Retinal pigment epithelial cell (primary cell): ENCODE results near the gene C11orf52.

Experiments
- DNase-seq: peaks from one replicate; pipeline ENCODE4 v3.0.0-alpha.2; 2010; ENCODE audit warnings: low read depth
- H3K4me3 ChIP-seq: 2 replicates; pipeline ENCODE4 v1.5.1; 2011; ENCODE audit warnings: mild to moderate bottlenecking, low read length, control low read depth, moderate library complexity
- CTCF ChIP-seq: conservative IDR thresholded peaks from 2 replicates; pipeline ENCODE4 v1.5.1; 2011; ENCODE audit warnings: low read depth, low read length, control low read depth, inconsistent platforms

The C11orf52 gene

GRCh38 chr11:111918390-111919256 lies at the start of gene C11orf52:
Gene C11orf52 (plus strand): TSS chr11:111918913. CDS start chr11:111918973, 60 bp downstream.
- H3K4me3 ChIP-seq, result no peak within 1 kb of the TSS
- no peak for DNase-seq

GRCh38 chr11:111870113-111870512 lies 48.6 kb upstream of the C11orf52 start:
- no peak for TF ChIP-seq CTCF
- DNase-seq, result no peak
- H3K4me3 ChIP-seq, result no peak overlapping the region

More at GRCh38 chr11:111918390-111919256, at the start of gene C11orf52:
- no peak for TF ChIP-seq CTCF

- peak overlapping the region; percentile 85 for H3K4me3 ChIP-seq
- TF ChIP-seq CTCF, result no peak
- no peak for DNase-seq
Measured at GRCh38 chr11:111870522-111870885, 48.2 kb upstream of the C11orf52 start.

GRCh38 chr11:111870886-111871692 lies 47.6 kb upstream of the C11orf52 start, which contains the start of gene ALG9:
Gene ALG9 (minus strand): TSS chr11:111871581. CDS start chr11:111871482, 99 bp downstream.
- peak within 1 kb of the TSS; percentile 85 for H3K4me3 ChIP-seq
- DNase-seq, result peak; percentile 53
- peak; percentile 38 for TF ChIP-seq CTCF

GRCh38 chr11:111871693-111872161 lies 47.0 kb upstream of the C11orf52 start:
- no peak for TF ChIP-seq CTCF
- no peak for DNase-seq
- peak overlapping the region; percentile 85 for H3K4me3 ChIP-seq

GRCh38 chr11:111878385-111878848 lies 40.3 kb upstream of the C11orf52 start:
- DNase-seq, result no peak
- no peak for TF ChIP-seq CTCF
- peak overlapping the region; percentile 86 for H3K4me3 ChIP-seq
